Measurements from ENCODE around the gene P4HB. TPM values are rescaled to one million over a fixed set of nuclear protein-coding genes. Genes with fewer than 3 reads are reported as not detected.

The P4HB gene
- total RNA-seq, 4 donors from 2014 or later = 548 to 1,124 (median 681) TPM

DNA sequence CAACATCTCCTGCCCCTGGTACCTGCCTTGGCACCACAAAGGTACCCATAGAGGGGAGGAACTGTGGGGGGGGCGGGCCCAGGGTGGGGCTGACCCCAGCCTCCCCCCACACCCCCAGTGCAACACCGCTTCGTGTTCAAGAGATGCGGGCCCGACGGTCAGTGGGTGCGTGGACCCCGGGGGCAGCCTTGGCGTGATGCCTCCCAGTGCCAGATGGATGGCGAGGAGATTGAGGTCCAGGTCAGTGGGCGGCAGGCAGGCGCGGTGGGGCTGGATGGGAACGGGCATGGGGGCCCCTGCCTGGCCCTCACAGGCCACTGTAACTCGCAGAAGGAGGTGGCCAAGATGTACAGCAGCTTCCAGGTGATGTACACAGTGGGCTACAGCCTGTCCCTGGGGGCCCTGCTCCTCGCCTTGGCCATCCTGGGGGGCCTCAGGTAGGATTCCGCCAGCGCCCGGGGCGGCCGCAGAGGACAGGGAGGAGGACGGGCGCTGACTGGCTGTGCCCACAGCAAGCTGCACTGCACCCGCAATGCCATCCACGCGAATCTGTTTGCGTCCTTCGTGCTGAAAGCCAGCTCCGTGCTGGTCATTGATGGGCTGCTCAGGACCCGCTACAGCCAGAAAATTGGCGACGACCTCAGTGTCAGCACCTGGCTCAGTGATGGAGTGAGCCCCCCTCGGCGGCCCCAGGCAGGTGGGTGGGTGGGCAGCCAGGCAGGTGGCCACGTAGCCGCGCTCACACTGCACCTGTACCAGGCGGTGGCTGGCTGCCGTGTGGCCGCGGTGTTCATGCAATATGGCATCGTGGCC, 49.2 kb downstream of the P4HB start:
- Histone ChIP-seq H3K36me3 (no peaks in the 10 kb centered on the region), H3K4me3 (replicated peaks in 1 of 3) (no peak overlapping the region), H3K27ac (no peak overlapping the region), H3K27me3 (no peaks in the 10 kb centered on the region), H3K9me3 (no peaks in the 10 kb centered on the region), H3K4me1 (peaks cover 4 to 11% of the 10 kb centered on the region in 2 donors)
- DNase-seq = no peak
- intact Hi-C loops (cut with DNase I) = no loop called here
- TF ChIP-seq, protein P1, sequence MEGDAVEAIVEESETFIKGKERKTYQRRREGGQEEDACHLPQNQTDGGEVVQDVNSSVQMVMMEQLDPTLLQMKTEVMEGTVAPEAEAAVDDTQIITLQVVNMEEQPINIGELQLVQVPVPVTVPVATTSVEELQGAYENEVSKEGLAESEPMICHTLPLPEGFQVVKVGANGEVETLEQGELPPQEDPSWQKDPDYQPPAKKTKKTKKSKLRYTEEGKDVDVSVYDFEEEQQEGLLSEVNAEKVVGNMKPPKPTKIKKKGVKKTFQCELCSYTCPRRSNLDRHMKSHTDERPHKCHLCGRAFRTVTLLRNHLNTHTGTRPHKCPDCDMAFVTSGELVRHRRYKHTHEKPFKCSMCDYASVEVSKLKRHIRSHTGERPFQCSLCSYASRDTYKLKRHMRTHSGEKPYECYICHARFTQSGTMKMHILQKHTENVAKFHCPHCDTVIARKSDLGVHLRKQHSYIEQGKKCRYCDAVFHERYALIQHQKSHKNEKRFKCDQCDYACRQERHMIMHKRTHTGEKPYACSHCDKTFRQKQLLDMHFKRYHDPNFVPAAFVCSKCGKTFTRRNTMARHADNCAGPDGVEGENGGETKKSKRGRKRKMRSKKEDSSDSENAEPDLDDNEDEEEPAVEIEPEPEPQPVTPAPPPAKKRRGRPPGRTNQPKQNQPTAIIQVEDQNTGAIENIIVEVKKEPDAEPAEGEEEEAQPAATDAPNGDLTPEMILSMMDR (IDR thresholded peaks at IDR 0.05) = no peak
- 89 to 90% methylated on average over 28 to 42 of the region's 42 CpGs for WGBS, 2 donors

DNA sequence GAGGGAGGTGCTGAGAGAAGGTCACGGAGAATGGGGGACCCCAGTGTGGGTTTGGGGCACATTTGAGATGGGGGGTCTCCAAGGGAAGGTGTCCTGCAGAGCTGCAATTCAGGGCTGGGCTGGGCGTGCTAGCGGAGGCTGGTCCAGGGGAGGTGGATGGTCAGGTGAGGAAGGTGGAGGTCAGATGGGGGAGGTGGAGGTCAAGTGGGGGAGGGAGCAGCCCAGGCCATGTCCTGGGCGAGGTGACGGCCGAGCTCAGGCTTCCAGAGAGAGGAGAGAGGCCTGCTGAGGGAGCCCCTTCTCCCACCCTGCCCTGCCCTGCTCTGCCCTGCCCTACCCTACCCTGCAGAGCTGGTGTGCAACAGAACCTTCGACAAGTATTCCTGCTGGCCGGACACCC, 49.9 kb downstream of the P4HB start:
- intact Hi-C loops (cut with DNase I) = no loop called here
- H3K4me3 ChIP-seq (replicated peaks in 1 of 3) = no peak overlapping the region
- no peaks in the 10 kb centered on the region for H3K36me3 ChIP-seq
- H3K9me3 ChIP-seq = no peaks in the 10 kb centered on the region
- peaks cover 4 to 8% of the 10 kb centered on the region in 2 donors for H3K4me1 ChIP-seq
- no peaks in the 10 kb centered on the region for H3K27me3 ChIP-seq
- 70 to 77% methylated on average over 7 to 8 of the region's 8 CpGs for WGBS, 2 donors
- no peak for DNase-seq
- TF ChIP-seq, protein P1 (IDR thresholded peaks at IDR 0.05) = no peak
- TF ChIP-seq POLR2A (IDR thresholded peaks at IDR 0.05) = no peak
- H3K27ac ChIP-seq = no peak overlapping the region

DNA sequence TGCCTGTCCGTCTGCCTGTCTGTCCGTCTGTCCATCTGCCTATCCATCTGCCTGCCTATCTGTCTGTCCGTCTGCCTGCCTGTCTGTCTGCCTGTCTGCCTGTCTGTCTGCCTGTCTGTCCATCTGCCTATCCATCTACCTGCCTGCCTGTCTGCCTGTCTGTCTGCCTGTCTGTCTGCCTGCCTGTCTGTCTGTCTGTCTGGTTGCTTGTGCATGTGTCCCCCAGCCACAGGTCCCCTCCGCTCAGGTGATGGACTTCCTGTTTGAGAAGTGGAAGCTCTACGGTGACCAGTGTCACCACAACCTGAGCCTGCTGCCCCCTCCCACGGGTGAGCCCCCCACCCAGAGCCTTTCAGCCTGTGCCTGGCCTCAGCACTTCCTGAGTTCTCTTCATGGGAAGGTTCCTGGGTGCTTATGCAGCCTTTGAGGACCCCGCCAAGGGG, 50.8 kb downstream of the P4HB start:
- Histone ChIP-seq H3K27ac (no peak overlapping the region), H3K4me1 (peaks cover 2 to 6% of the 10 kb centered on the region in 2 donors), H3K9me3 (no peaks in the 10 kb centered on the region), H3K4me3 (replicated peaks in 1 of 3) (no peak overlapping the region), H3K36me3 (no peaks in the 10 kb centered on the region), H3K27me3 (peaks cover 5% of the 10 kb centered on the region)
- TF ChIP-seq, protein P1 (IDR thresholded peaks at IDR 0.05) = no peak
- TF ChIP-seq POLR2A (IDR thresholded peaks at IDR 0.05) = no peak
- 68 to 85% methylated on average over 6 of the region's 7 CpGs for WGBS, 2 donors
- no peak for DNase-seq
- intact Hi-C loops (cut with DNase I) = no loop called here

DNA sequence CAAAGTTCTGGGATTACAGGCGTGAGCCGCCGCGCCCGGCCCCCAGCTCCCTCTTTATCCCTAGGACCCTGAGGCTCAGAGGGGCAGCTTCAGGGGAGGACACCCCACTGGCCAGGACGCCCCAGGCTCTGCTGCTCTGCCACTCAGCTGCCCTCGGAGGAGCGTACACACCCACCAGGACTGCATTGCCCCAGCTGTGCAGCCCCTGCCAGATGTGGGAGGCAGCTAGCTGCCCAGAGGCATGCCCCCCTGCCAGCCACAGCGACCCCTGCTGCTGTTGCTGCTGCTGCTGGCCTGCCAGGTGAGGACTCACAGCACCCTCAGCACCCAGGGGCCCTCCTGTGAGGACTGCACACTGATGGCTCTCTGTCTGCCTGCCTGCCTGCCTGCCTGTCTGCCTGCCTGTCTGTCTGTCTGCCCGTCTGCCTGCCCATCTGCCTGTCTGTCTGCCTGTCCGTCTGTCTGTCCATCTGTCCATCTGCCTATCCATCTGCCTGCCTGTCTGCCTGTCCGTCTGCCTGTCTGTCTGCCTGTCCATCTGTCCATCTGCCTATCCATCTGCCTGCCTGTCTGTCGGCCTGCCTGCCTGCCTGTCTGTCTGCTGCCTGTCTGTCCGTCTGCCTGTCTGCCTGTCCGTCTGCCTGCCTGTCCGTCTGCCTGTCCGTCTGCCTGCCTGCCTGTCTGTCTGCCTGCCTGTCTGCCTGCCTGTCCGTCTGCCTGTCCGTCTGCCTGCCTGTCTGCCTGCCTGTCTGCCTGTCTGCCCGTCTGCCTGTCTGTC, 51.4 kb downstream of the P4HB start:
- Histone ChIP-seq H3K27ac (no peak overlapping the region), H3K27me3 (peaks cover 9% of the 10 kb centered on the region), H3K4me1 (peaks cover 3 to 12% of the 10 kb centered on the region in 2 donors), H3K36me3 (no peaks in the 10 kb centered on the region), H3K4me3 (replicated peaks in 1 of 3) (no peak overlapping the region), H3K9me3 (no peaks in the 10 kb centered on the region)
- DNase-seq = no peak
- TF ChIP-seq POLR2A (IDR thresholded peaks at IDR 0.05) = no peak
- TF ChIP-seq, protein P1 (IDR thresholded peaks at IDR 0.05) = no peak
- intact Hi-C loops (cut with DNase I) = no loop called here
- 75 to 77% methylated on average over 11 to 19 of the region's 20 CpGs for WGBS, 2 donors

DNA sequence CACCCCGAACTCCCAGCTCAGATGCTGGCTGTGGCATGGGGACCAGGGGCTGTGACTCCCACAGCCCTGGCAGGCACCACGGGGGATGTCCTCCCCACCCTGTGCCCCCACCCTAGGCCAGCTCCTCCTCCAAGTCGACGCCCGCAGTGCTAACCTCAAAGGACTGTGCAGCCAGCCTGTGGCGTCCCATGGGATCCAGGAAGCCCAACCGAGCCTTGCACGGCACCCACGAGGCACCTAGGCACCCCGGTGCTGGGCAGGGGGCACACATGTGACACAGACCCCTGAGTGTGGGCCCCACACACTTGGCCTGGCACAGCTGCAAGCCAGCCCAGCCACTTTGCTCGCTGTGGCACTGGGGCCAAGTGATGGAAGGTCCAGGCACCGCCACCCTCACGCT, 52.5 kb downstream of the P4HB start:
- no peak for DNase-seq
- peaks cover 19% of the 10 kb centered on the region for H3K27me3 ChIP-seq
- WGBS, 2 donors = 72% methylated on average over 5 of the region's 13 CpGs; no CpG with 5 or more reads in 1 of the 2 donors

More for the DNA sequence above, 52.5 kb downstream of the P4HB start:
- no peak overlapping the region for H3K27ac ChIP-seq
- no peaks in the 10 kb centered on the region for H3K9me3 ChIP-seq
- no peak overlapping the region for H3K4me3 ChIP-seq (replicated peaks in 1 of 3)
- peaks cover 3 to 18% of the 10 kb centered on the region in 2 donors for H3K4me1 ChIP-seq
- intact Hi-C loops (cut with DNase I) = no loop called here
- no peaks in the 10 kb centered on the region for H3K36me3 ChIP-seq
- TF ChIP-seq POLR2A (IDR thresholded peaks at IDR 0.05) = no peak
- TF ChIP-seq, protein P1 (IDR thresholded peaks at IDR 0.05) = no peak
